Endodermal cell (in vitro differentiated cells): Measurements from ENCODE around the gene BATF3. TPM values are rescaled to one million over a fixed set of nuclear protein-coding genes. Genes with fewer than 3 reads are reported as not detected.
"Not testable (repeated sequence)": the region's sequence is repeated elsewhere in the genome, so short reads cannot be mapped to it uniquely, and the experiment has no call there.

ENCODE experiments used
- DNase-seq: peaks from one replicate; pipeline ENCODE4 v3.0.0-alpha.2; 2017
- H3K27ac ChIP-seq: 2 replicates; pipeline ENCODE4 v1.5.1; 2013; ENCODE audit warnings: mild to moderate bottlenecking, low read depth, low read length, moderate library complexity
- H3K27me3 ChIP-seq: 2 replicates; pipeline ENCODE4 v1.6.1; 2013; ENCODE audit warnings: mild to moderate bottlenecking, low read length, moderate library complexity; ENCODE audit not compliant: insufficient read depth, control insufficient read depth, poor library complexity, severe bottlenecking
- H3K36me3 ChIP-seq: 2 replicates; pipeline ENCODE4 v1.7.0; 2013; ENCODE audit warnings: mild to moderate bottlenecking, low read length, moderate library complexity; ENCODE audit not compliant: control insufficient read depth, insufficient read depth
- H3K4me1 ChIP-seq: one replicate; pipeline ENCODE4 v1.7.0; 2013; ENCODE audit warnings: low read length; ENCODE audit not compliant: control insufficient read depth, insufficient read depth
- H3K4me3 ChIP-seq: 2 replicates; pipeline ENCODE4 v1.5.1; 2013; ENCODE audit warnings: mild to moderate bottlenecking, low read length, moderate library complexity
- H3K9ac ChIP-seq: 2 replicates; pipeline ENCODE4 v1.6.1; 2013; ENCODE audit warnings: mild to moderate bottlenecking, low read length, moderate library complexity; ENCODE audit not compliant: poor library complexity, severe bottlenecking; ENCODE audit errors: extremely low read depth
- H3K9me3 ChIP-seq: 2 replicates; pipeline ENCODE4 v1.6.1; 2013; ENCODE audit warnings: mild to moderate bottlenecking, low read length, moderate library complexity; ENCODE audit not compliant: control insufficient read depth
- H3K27ac Mint-ChIP-seq: 2 replicates; pipeline ENCODE4 v1.8.0; 2020; ENCODE audit warnings: mixed read lengths
- H3K27me3 Mint-ChIP-seq: 2 replicates; pipeline ENCODE4 v1.8.0; 2021; ENCODE audit warnings: mild to moderate bottlenecking, mixed read lengths; ENCODE audit not compliant: insufficient read depth
- H3K36me3 Mint-ChIP-seq: 2 replicates; pipeline ENCODE4 v1.8.0; 2020; ENCODE audit warnings: low read depth, mixed read lengths
- H3K4me1 Mint-ChIP-seq: 2 replicates; pipeline ENCODE4 v1.8.0; 2020; ENCODE audit warnings: mixed read lengths
- H3K4me3 Mint-ChIP-seq: 2 replicates; pipeline ENCODE4 v1.8.0; 2020; ENCODE audit warnings: mild to moderate bottlenecking, moderate library complexity, mixed read lengths
- H3K9me3 Mint-ChIP-seq: 2 replicates; pipeline ENCODE4 v1.8.0; 2020; ENCODE audit warnings: mild to moderate bottlenecking, mixed read lengths
- WGBS, 2 experiments: methylation state at CpG; one replicate each; pipeline versions ENCODE4 v1.1.5 to v1.1.7; 2013; ENCODE audit warnings: missing lambda C conversion rate in 2 of 2, mixed read lengths in 1 of 2; ENCODE audit not compliant: insufficient coverage in 1 of 2, insufficient read length in 1 of 2; 5-methylcytosine and 5-hydroxymethylcytosine counted together
- total RNA-seq, 2 donors: library from RNA; stranded (reverse); fragmentation: NEBNext Ultra II Directional in 1 of 2; extraction: Animal tissue kit (Norgen Biotek cat#: 25700) in 1 of 2; gene quantifications; 2 replicates in 1 of 2; 3 replicates in 1 of 2; pipeline ENCODE4 v1.2.1, GENCODE V29; 2021
- TF ChIP-seq, protein P1 (sequence below): fragments of 200-600 bp; sonication (generic); conservative IDR thresholded peaks from 2 replicates; pipeline ENCODE4 v1.5.0; 2021; ENCODE audit warnings: antibody characterized with exemption, mild to moderate bottlenecking

The BATF3 gene
- total RNA-seq, 2 donors from 2014 or later: 1.5 to 4.0 TPM

DNA sequence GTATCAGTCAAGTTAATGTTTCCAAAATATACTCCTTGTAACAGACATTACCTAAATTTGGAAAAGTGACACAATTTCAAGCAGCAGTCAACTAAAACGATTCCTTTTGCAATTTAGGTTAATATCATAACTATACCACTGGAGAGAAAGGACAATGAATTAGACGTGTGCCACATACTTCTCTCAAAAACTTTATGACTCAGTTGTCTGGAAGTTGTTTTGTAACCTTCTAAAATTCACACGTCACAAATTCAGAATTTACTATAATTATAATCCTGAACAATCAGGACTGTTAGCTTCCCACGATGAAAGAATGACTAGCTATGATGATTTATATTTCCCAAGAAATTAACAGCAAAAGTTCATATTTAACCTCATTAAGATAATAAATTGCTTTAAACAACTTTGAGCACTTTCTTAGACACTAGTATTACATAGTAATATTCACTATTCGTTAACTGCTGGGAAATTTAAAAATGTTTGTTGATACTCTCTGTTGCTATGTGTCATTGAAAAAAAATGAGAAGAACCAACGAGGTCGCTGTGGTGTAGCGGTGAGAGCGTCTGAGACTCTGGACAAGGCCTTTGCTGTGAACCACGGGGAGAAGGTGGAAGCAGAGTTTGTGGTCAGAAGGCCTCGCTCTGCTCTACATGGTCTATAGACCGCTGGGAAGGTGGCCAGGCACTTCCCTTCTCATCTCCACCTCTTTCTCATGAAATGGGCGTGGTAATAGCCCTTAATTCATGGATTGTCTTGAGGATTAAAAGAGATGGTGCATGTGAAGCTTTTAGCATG is 27.9 kb upstream of the BATF3 start:
- peaks cover 37% of the 10 kb centered on the region for H3K36me3 Mint-ChIP-seq
- peaks cover 3% of the 10 kb centered on the region for H3K4me1 Mint-ChIP-seq
- Histone ChIP-seq H3K27ac (no peak overlapping the region), H3K9me3 (peaks cover 22% of the 10 kb centered on the region), H3K27me3 (no peaks in the 10 kb centered on the region), H3K4me1 (no peaks in the 10 kb centered on the region), H3K4me3 (no peak overlapping the region), H3K9ac (no peak overlapping the region), H3K36me3 (peaks cover 16% of the 10 kb centered on the region)
- peaks cover 4% of the 10 kb centered on the region for H3K27me3 Mint-ChIP-seq
- TF ChIP-seq, protein P1, sequence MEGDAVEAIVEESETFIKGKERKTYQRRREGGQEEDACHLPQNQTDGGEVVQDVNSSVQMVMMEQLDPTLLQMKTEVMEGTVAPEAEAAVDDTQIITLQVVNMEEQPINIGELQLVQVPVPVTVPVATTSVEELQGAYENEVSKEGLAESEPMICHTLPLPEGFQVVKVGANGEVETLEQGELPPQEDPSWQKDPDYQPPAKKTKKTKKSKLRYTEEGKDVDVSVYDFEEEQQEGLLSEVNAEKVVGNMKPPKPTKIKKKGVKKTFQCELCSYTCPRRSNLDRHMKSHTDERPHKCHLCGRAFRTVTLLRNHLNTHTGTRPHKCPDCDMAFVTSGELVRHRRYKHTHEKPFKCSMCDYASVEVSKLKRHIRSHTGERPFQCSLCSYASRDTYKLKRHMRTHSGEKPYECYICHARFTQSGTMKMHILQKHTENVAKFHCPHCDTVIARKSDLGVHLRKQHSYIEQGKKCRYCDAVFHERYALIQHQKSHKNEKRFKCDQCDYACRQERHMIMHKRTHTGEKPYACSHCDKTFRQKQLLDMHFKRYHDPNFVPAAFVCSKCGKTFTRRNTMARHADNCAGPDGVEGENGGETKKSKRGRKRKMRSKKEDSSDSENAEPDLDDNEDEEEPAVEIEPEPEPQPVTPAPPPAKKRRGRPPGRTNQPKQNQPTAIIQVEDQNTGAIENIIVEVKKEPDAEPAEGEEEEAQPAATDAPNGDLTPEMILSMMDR: no peak
- no peak for DNase-seq
- no peak overlapping the region for H3K27ac Mint-ChIP-seq
- 94 to 100% methylated on average over 9 to 13 of the region's 13 CpGs for WGBS, 2 experiments
- H3K4me3 Mint-ChIP-seq: no peak overlapping the region
- peaks cover 36% of the 10 kb centered on the region for H3K9me3 Mint-ChIP-seq

DNA sequence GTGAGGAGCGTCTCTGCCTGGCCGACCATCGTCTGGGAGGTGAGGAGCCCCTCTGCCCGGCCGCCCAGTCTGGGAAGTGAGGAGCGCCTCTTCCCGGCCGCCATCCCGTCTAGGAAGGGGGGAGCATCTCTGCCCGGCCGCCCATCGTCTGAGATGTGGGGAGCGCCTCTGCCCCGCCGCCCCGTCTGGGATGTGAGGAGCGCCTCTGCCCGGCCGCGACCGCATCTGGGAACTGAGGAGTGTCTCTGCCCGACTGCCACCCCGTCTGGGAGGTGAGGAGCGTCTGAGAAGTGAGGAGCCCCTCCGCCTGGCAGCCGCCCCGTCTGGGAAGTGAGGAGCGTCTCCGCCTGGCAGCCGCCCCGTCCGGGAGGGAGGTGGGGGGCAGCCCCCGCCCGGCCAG is 25.0 kb upstream of the BATF3 start:
- 95% methylated on average over 28 of the region's 34 CpGs; no CpG with 5 or more reads in 1 of the 2 experiments for WGBS, 2 experiments
- H3K27me3 Mint-ChIP-seq: not testable (repeated sequence)

DNA sequence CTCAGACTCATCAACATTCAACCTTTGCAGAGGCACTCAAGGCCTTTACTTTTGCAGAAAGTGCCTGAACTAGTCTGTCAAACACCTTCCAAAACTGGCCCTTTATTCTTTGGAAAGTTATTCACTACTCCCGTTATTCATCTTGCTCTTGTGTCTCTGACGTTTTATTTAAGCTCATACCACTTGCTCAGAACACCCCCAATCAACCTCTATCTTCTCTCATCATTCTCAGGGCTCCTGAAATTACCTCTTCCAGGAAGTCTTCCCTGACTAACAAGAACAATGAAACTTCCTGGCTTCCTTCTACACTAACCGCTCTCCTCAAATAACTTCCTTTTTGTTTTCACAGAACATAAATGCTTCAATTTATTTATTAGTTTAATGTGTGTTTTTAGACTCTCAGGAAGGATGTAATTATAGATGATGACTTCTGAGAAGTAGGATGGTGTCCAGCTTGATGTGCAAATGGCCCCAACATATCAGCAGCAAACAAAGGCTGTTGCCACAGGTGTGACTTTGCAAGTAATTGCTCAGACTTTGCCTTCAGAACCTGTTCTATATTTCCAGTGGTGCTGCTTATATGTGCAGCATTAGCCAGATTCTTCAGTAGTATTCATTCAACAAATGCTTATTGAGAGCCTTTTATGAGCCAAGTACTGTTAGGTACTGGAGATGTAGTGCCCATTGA is 22.8 kb upstream of the BATF3 start:
- DNase-seq: no peak
- WGBS, 2 experiments: 90 to 94% methylated on average over 2 to 3 of the region's 3 CpGs
- Histone ChIP-seq H3K27ac (no peak overlapping the region), H3K4me3 (no peak overlapping the region), H3K36me3 (peaks cover 16% of the 10 kb centered on the region), H3K9ac (no peak overlapping the region), H3K27me3 (no peaks in the 10 kb centered on the region), H3K4me1 (no peaks in the 10 kb centered on the region), H3K9me3 (peaks cover 27% of the 10 kb centered on the region)
- TF ChIP-seq, protein P1: no peak
- Mint-ChIP-seq H3K27ac (no peak overlapping the region), H3K27me3 (peaks cover 4% of the 10 kb centered on the region), H3K9me3 (peaks cover 36% of the 10 kb centered on the region), H3K4me1 (peaks cover 1% of the 10 kb centered on the region), H3K4me3 (no peak overlapping the region), H3K36me3 (peaks cover 35% of the 10 kb centered on the region)

More for the DNA sequence above, 25.0 kb upstream of the BATF3 start:
- peaks cover 16% of the 10 kb centered on the region for H3K36me3 ChIP-seq
- not testable (repeated sequence) for H3K9ac ChIP-seq, DNase-seq, H3K27ac ChIP-seq, H3K27ac Mint-ChIP-seq, H3K4me3 Mint-ChIP-seq, H3K4me1 Mint-ChIP-seq, H3K27me3 ChIP-seq, H3K4me1 ChIP-seq, H3K4me3 ChIP-seq
- Mint-ChIP-seq H3K36me3 (peaks cover 35% of the 10 kb centered on the region), H3K9me3 (peaks cover 36% of the 10 kb centered on the region)
- peaks cover 24% of the 10 kb centered on the region for H3K9me3 ChIP-seq
